Astrocyte (in vitro differentiated cells and primary cell): ENCODE results near the gene KRT78. TPM values are rescaled to one million over a fixed set of nuclear protein-coding genes. Genes with fewer than 3 reads are reported as not detected.

Source experiments
- DNase-seq: peaks from one replicate; pipeline ENCODE4 v3.0.0-alpha.2; 2010; ENCODE audit warnings: low read depth
- FAIRE-seq: peaks from 2 replicates; lab custom pipeline; 2011; peaks lifted over from hg19 to GRCh38; lab: Jason Lieb, UNC
- H2AFZ ChIP-seq: 2 replicates; pipeline ENCODE4 v1.6.0; 2012; ENCODE audit warnings: low read depth, low read length, inconsistent platforms
- H3K27ac ChIP-seq: 2 replicates; pipeline ENCODE4 v1.5.1; 2011; ENCODE audit warnings: low read depth, low read length, inconsistent platforms
- H3K27me3 ChIP-seq: 2 replicates; pipeline ENCODE4 v1.6.0; 2011; ENCODE audit warnings: low read length, inconsistent platforms; ENCODE audit not compliant: insufficient read depth
- H3K36me3 ChIP-seq: 2 replicates; pipeline ENCODE4 v1.5.1; 2011; ENCODE audit warnings: low read length, inconsistent platforms; ENCODE audit not compliant: insufficient read depth
- H3K4me1 ChIP-seq: 2 replicates; pipeline ENCODE4 v1.5.1; 2011; ENCODE audit warnings: low read length, inconsistent platforms; ENCODE audit not compliant: insufficient read depth
- H3K4me2 ChIP-seq: 2 replicates; pipeline ENCODE4 v1.6.0; 2012; ENCODE audit warnings: low read length, inconsistent platforms
- H3K4me3 ChIP-seq: 2 replicates; pipeline ENCODE4 v1.5.1; 2011; ENCODE audit warnings: low read depth, mild to moderate bottlenecking, low read length, inconsistent platforms; ENCODE audit not compliant: insufficient read depth
- H3K79me2 ChIP-seq: 2 replicates; pipeline ENCODE4 v1.6.0; 2012; ENCODE audit warnings: mild to moderate bottlenecking, low read length, inconsistent platforms; ENCODE audit not compliant: insufficient read depth
- H3K9ac ChIP-seq: 2 replicates; pipeline ENCODE4 v1.6.0; 2012; ENCODE audit warnings: mild to moderate bottlenecking, low read length, inconsistent platforms
- H3K9me3 ChIP-seq: 2 replicates; pipeline ENCODE4 v1.5.1; 2012; ENCODE audit warnings: low read depth, mild to moderate bottlenecking, low read length, inconsistent platforms; ENCODE audit not compliant: insufficient read depth
- H4K20me1 ChIP-seq: 2 replicates; pipeline ENCODE4 v1.6.0; 2012; ENCODE audit warnings: low read length, inconsistent platforms; ENCODE audit not compliant: insufficient read depth
- H3K27ac Mint-ChIP-seq: one replicate; pipeline ENCODE4 v1.8.0; 2021; ENCODE audit warnings: mild to moderate bottlenecking, mixed read lengths; ENCODE audit not compliant: unreplicated experiment
- H3K27me3 Mint-ChIP-seq: one replicate; pipeline ENCODE4 v1.8.0; 2021; ENCODE audit warnings: low read depth, mixed read lengths; ENCODE audit not compliant: unreplicated experiment
- H3K36me3 Mint-ChIP-seq: one replicate; pipeline ENCODE4 v1.8.0; 2021; ENCODE audit warnings: low read depth, mixed read lengths; ENCODE audit not compliant: unreplicated experiment
- H3K4me1 Mint-ChIP-seq: one replicate; pipeline ENCODE4 v1.8.0; 2021; ENCODE audit warnings: low read depth, mixed read lengths; ENCODE audit not compliant: unreplicated experiment
- H3K4me3 Mint-ChIP-seq: one replicate; pipeline ENCODE4 v1.8.0; 2021; ENCODE audit warnings: mild to moderate bottlenecking, moderate library complexity, mixed read lengths; ENCODE audit not compliant: unreplicated experiment
- H3K9me3 Mint-ChIP-seq: one replicate; pipeline ENCODE4 v1.8.0; 2021; ENCODE audit warnings: mild to moderate bottlenecking, mixed read lengths; ENCODE audit not compliant: unreplicated experiment
- CTCF ChIP-seq: IDR thresholded peaks from 2 replicates; pipeline ENCODE4 v1.5.1; 2011; ENCODE audit warnings: low read depth, mild to moderate bottlenecking, inconsistent platforms, low read length, moderate library complexity; ENCODE audit not compliant: insufficient read depth
- EZH2 ChIP-seq: IDR thresholded peaks from 2 replicates; pipeline ENCODE4 v1.6.1; 2012; ENCODE audit warnings: mild to moderate bottlenecking, low read length, inconsistent platforms; ENCODE audit not compliant: insufficient read depth
- total RNA-seq: library from RNA; stranded (reverse); gene quantifications from 2 replicates; pipeline ENCODE4 v1.2.1, GENCODE V29; 2021

The KRT78 gene
- total RNA-seq, 1 donor from 2014 or later = not detected

DNA sequence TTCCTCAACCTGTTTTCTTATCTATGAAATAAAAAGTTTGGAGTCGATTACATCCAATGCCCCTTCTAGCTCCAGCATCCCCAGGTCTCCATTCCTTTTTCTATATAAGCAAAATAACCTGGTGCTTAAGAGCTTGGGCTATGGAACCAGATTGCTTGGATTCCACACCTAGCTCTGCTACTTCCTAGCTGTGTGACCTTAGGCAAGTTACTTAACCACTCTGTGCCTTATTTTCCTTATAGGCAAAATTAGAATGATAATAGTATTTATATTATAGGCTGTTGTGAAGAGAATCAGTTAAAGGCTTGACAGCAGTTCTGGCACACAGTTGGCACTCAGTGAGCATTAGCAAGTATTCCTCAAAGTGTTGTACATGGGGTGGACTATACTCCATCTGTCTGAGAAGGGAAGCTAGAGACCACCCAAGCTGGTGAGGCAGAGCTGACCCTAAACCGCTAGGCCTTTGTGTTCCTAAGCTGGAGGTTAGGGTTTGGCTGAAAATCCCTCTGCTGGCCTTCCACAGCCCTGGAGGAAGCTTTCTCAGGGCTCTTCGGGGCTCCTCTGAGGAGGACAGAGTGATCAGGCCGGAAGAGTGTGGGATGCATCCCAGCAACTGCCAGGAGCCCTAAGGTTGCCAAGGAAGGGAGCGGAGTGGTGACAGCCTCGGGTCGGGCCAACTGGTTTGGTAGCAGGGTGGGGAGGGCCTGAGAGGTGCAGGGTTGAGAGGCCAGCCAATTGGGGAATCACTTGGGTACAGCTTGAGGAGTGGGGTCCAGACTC, 28.9 kb downstream of the KRT78 start:
- Mint-ChIP-seq H3K27me3 (peaks cover 65% of the 10 kb centered on the region), H3K4me1 (peaks cover 5% of the 10 kb centered on the region), H3K27ac (no peak overlapping the region), H3K9me3 (no peaks in the 10 kb centered on the region), H3K4me3 (no peak overlapping the region), H3K36me3 (peaks cover 2% of the 10 kb centered on the region)
- H2AFZ ChIP-seq = no peak overlapping the region
- no peaks in the 10 kb centered on the region for H3K9me3 ChIP-seq
- H3K79me2 ChIP-seq = no peaks in the 10 kb centered on the region
- no peak overlapping the region for H3K4me3 ChIP-seq
- H3K36me3 ChIP-seq = no peaks in the 10 kb centered on the region
- DNase-seq (no peak), FAIRE-seq (no peak)
- no peak for TF ChIP-seq CTCF
- no peak for TF ChIP-seq EZH2
- H3K27ac ChIP-seq = no peak overlapping the region
- H4K20me1 ChIP-seq = no peaks in the 10 kb centered on the region
- H3K27me3 ChIP-seq = peaks cover 4% of the 10 kb centered on the region
- no peak overlapping the region for H3K9ac ChIP-seq
- peaks cover 6% of the 10 kb centered on the region for H3K4me1 ChIP-seq
- no peak overlapping the region for H3K4me2 ChIP-seq

- no peak for DNase-seq
- no peak overlapping the region for H2AFZ ChIP-seq
- TF ChIP-seq CTCF = no peak
- Mint-ChIP-seq H3K4me1 (peaks cover 7% of the 10 kb centered on the region), H3K9me3 (no peaks in the 10 kb centered on the region), H3K27ac (no peak overlapping the region), H3K36me3 (peaks cover 6% of the 10 kb centered on the region), H3K27me3 (peaks cover 64% of the 10 kb centered on the region), H3K4me3 (no peak overlapping the region)
- H3K79me2 ChIP-seq = no peaks in the 10 kb centered on the region
- H3K36me3 ChIP-seq = no peaks in the 10 kb centered on the region
- peaks cover 6% of the 10 kb centered on the region for H3K4me1 ChIP-seq
- no peak overlapping the region for H3K4me3 ChIP-seq
- H3K4me2 ChIP-seq = no peak overlapping the region
- no peaks in the 10 kb centered on the region for H4K20me1 ChIP-seq
- no peaks in the 10 kb centered on the region for H3K9me3 ChIP-seq
- FAIRE-seq = no peak
- H3K27me3 ChIP-seq = peaks cover 4% of the 10 kb centered on the region
- no peak overlapping the region for H3K27ac ChIP-seq
- H3K9ac ChIP-seq = no peak overlapping the region
Observed at GRCh38 chr12:52818887-52819420, 29.8 kb downstream of the KRT78 start.

- Mint-ChIP-seq H3K36me3 (peaks cover 6% of the 10 kb centered on the region), H3K27ac (no peak overlapping the region), H3K9me3 (no peaks in the 10 kb centered on the region), H3K27me3 (peaks cover 64% of the 10 kb centered on the region), H3K4me1 (peaks cover 7% of the 10 kb centered on the region), H3K4me3 (no peak overlapping the region)
- Histone ChIP-seq H3K4me2 (no peak overlapping the region), H2AFZ (no peak overlapping the region), H3K9ac (no peak overlapping the region), H3K9me3 (no peaks in the 10 kb centered on the region), H3K36me3 (no peaks in the 10 kb centered on the region), H4K20me1 (no peaks in the 10 kb centered on the region), H3K79me2 (no peaks in the 10 kb centered on the region), H3K4me1 (peaks cover 6% of the 10 kb centered on the region), H3K4me3 (no peak overlapping the region), H3K27me3 (peaks cover 4% of the 10 kb centered on the region), H3K27ac (no peak overlapping the region)
- no peak for FAIRE-seq
- TF ChIP-seq CTCF (no peak), EZH2 (no peak)
- no peak for DNase-seq
Observed at GRCh38 chr12:52818388-52818787, 30.4 kb downstream of the KRT78 start.
